Natural killer cell treated with Interleukin-12 subunit alpha and Interleukin-12 subunit beta and Interleukin-15 and Interleukin-18, amount 100 ng/mL, for 72 hours (primary cell): ENCODE measurements around the gene PIP4K2A. TPM values are rescaled to one million over a fixed set of nuclear protein-coding genes. Genes with fewer than 3 reads are reported as not detected.

Experiments used
- ATAC-seq, 2 donors: fragments of 150-1000 bp; cut with Tn5 transposase in 1 of 2; sonication (Bioruptor Pico), chemical (Tn5 transposase) in 1 of 2; 2 replicates each; pipeline ENCODE4 v1.10.0; 2021
- DNase-seq: peaks from one replicate; pipeline ENCODE4 v3.0.0; 2022; ENCODE audit warnings: low spot score
- H3K27ac Mint-ChIP-seq, 2 donors: 1 replicate in 1 of 2; 2 replicates in 1 of 2; pipeline ENCODE4 v1.8.0; 2022; ENCODE audit warnings: mixed read lengths in 2 of 2, mild to moderate bottlenecking in 1 of 2, moderate library complexity in 1 of 2
- H3K27me3 Mint-ChIP-seq, 2 donors: 1 replicate in 1 of 2; 2 replicates in 1 of 2; pipeline ENCODE4 v1.8.0; 2022; ENCODE audit warnings: mixed read lengths in 2 of 2
- H3K36me3 Mint-ChIP-seq: one replicate; pipeline ENCODE4 v1.8.0; 2022; ENCODE audit warnings: mixed read lengths
- H3K4me1 Mint-ChIP-seq, 2 donors: 1 replicate in 1 of 2; 2 replicates in 1 of 2; pipeline ENCODE4 v1.8.0; 2022; ENCODE audit warnings: low read depth in 2 of 2, mixed read lengths in 2 of 2, mild to moderate bottlenecking in 1 of 2
- H3K4me3 Mint-ChIP-seq: one replicate; pipeline ENCODE4 v1.8.0; 2022; ENCODE audit warnings: mixed read lengths
- H3K9me3 Mint-ChIP-seq: 2 replicates; pipeline ENCODE4 v1.8.0; 2022; ENCODE audit warnings: mixed read lengths
- total RNA-seq, 2 donors: library from RNA; stranded (reverse); gene quantifications; one replicate each; pipeline ENCODE4 v1.2.3, GENCODE V29; 2022

PIP4K2A gene
- total RNA-seq, 2 donors from 2014 or later, result 149 to 152 TPM

DNA sequence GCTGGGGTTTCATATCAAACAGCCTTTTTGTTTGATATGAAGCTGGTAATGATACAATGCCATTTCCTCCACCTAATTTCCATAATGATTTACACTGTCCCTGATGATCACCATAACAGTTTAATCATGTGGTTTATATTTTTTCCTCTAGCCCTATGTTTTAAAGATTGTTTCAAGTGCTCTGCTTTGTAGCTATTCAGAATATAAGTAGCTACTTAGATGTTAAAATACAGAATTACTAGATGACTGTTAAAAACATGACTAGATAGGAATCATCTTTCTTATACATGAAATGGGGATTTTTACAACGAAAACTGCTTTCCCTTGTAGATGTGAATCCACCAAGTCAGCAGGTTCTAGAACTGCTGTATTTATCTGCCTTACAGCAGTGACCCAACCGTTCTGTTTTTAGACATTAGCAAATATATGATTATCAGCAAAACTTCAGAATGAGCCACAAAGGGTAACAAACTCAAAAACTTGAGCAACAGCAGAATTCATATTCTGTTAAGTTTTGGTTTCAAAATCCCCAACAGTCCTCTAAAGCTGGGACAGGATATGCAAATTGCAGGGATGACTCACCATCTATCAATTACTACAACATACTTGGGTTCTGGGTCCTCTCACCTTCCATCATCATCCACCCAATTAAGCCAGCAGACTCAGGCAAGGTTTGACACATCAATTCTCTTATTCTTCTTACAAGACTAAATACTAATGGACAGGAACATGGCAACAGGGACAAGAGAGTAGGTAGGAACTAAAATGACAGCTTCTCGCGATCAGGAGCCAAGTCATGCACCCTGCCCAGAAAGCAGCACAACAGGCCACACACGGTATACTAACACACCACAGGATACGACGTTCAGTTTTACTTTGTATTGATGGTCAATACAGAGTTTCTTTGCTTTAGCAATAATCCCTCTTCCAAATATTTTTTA lies 83.9 kb downstream of the PIP4K2A start:
- H3K27me3 Mint-ChIP-seq, result no peaks in the 10 kb centered on the region
- H3K27ac Mint-ChIP-seq, result peak overlapping the region; percentile 96 to 97
- no peaks in the 10 kb centered on the region for H3K9me3 Mint-ChIP-seq
- DNase-seq, result peak; percentile 65
- H3K36me3 Mint-ChIP-seq, result peaks cover 2% of the 10 kb centered on the region
- H3K4me1 Mint-ChIP-seq, result peaks cover 75 to 94% of the 10 kb centered on the region in 2 donors
- H3K4me3 Mint-ChIP-seq, result peak overlapping the region; percentile 82
- peak; percentile 87 to 93 for ATAC-seq

- Mint-ChIP-seq H3K9me3 (no peaks in the 10 kb centered on the region), H3K4me3 (peak overlapping the region; percentile 82), H3K4me1 (peaks cover 70 to 93% of the 10 kb centered on the region in 2 donors), H3K27me3 (no peaks in the 10 kb centered on the region), H3K27ac (peak overlapping the region; percentile 96 to 97), H3K36me3 (no peaks in the 10 kb centered on the region)
- DNase-seq (peak; percentile 67), ATAC-seq (peak; percentile 70 to 71)
Observed at GRCh38 chr10:22629852-22630233, 84.5 kb downstream of the PIP4K2A start.

- peak overlapping the region; percentile 96 to 97 for H3K27ac Mint-ChIP-seq
- no peaks in the 10 kb centered on the region for H3K27me3 Mint-ChIP-seq
- no peaks in the 10 kb centered on the region for H3K9me3 Mint-ChIP-seq
- H3K4me3 Mint-ChIP-seq, result peak overlapping the region; percentile 60
- ATAC-seq (no peak), DNase-seq (no peak)
- H3K4me1 Mint-ChIP-seq, result peaks cover 67 to 93% of the 10 kb centered on the region in 2 donors
- H3K36me3 Mint-ChIP-seq, result no peaks in the 10 kb centered on the region
Observed at GRCh38 chr10:22629126-22629525, 85.3 kb downstream of the PIP4K2A start.

DNA sequence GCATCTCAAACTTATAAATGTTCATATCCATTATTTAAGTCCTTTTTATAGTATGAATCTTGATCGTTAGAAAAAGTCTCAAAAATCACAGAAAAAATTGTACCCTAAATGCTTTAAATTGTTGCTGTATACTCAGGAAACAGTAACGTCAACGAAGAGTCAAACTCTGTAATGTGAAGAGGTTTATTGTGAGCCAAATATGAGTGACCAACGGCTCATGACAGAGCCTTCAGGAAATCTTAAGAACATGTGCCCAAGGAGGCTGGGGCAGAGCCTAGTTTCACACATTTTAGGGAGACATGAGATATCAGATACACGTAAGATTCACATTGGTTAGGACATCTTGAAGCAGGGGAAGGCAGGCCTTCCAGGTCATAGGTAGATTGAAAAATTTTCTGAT lies 86.1 kb downstream of the PIP4K2A start:
- peak overlapping the region; percentile 60 for H3K4me3 Mint-ChIP-seq
- DNase-seq (no peak), ATAC-seq (no peak)
- no peaks in the 10 kb centered on the region for H3K9me3 Mint-ChIP-seq
- no peaks in the 10 kb centered on the region for H3K27me3 Mint-ChIP-seq
- H3K27ac Mint-ChIP-seq, result peak overlapping the region; percentile 96 to 97
- H3K4me1 Mint-ChIP-seq, result peaks cover 66 to 93% of the 10 kb centered on the region in 2 donors
- H3K36me3 Mint-ChIP-seq, result no peaks in the 10 kb centered on the region

DNA sequence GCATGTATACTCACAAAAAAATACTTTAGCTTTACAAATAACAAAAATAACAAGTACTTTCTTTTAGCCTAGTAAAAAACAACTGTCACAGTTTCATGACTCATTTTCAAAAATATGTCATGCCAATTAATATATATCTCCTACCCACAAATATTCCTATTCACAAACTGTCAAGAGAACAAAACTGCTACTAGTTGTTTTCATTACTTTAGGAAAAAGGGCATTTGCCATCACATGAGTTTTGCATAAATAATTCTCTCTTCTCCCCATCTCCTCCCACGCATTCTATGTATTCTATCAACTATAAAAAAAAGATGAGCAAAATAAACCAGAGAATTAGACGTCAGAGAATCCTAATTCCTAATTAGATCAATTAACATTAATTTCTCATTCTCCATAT lies 87.6 kb downstream of the PIP4K2A start:
- Mint-ChIP-seq H3K27me3 (no peaks in the 10 kb centered on the region), H3K4me1 (peaks cover 69 to 95% of the 10 kb centered on the region in 2 donors), H3K36me3 (peaks cover 3% of the 10 kb centered on the region), H3K27ac (peak overlapping the region; percentile 96 to 97), H3K9me3 (peaks cover 2% of the 10 kb centered on the region), H3K4me3 (peak overlapping the region; percentile 78)
- ATAC-seq (no peak), DNase-seq (no peak)

GRCh38 chr10:22625516-22626290 lies 88.7 kb downstream of the PIP4K2A start:
- Mint-ChIP-seq H3K27ac (peak overlapping the region; percentile 96 to 97), H3K9me3 (peaks cover 3% of the 10 kb centered on the region), H3K36me3 (peaks cover 5% of the 10 kb centered on the region), H3K4me3 (peak overlapping the region; percentile 78), H3K4me1 (peaks cover 71 to 95% of the 10 kb centered on the region in 2 donors), H3K27me3 (no peaks in the 10 kb centered on the region)
- no peak for DNase-seq
- no peak for ATAC-seq

GRCh38 chr10:22624287-22624738 lies 90.1 kb downstream of the PIP4K2A start:
- H3K4me3 Mint-ChIP-seq, result peak overlapping the region; percentile 69
- DNase-seq (no peak), ATAC-seq (no peak)
- peaks cover 5% of the 10 kb centered on the region for H3K36me3 Mint-ChIP-seq
- peak overlapping the region; percentile 96 to 97 for H3K27ac Mint-ChIP-seq
- peaks cover 68 to 92% of the 10 kb centered on the region in 2 donors for H3K4me1 Mint-ChIP-seq
- H3K9me3 Mint-ChIP-seq, result peaks cover 3% of the 10 kb centered on the region
- no peaks in the 10 kb centered on the region for H3K27me3 Mint-ChIP-seq

DNA sequence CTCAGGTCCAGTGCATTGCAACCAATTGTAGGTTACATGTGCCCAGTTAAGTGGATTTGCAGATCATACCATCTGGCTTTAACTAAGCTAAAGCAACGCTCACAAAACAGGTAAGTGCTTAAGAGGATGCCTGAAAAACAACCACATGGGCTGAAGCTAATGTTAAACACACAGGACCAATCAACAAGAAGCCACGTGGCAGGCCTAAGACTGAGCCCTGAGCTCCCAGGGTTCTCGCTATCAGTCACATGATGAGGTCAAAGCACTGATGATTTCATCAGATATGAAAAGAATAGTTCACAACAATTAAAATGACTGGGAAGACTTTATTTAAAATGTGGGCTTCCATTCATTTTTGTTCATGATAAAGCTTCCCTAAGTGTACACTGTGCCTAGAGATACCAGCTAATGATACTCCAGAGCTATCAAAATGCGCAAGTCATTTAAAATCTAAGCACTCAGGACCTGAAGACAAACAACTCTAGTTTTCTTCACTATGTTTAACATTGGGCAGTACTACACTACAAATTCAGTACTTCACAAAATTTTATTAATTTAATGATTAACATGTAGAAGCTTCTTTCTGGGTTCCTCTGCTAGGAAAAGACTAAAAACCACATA lies 90.6 kb downstream of the PIP4K2A start:
- ATAC-seq, result peak; percentile 66 to 68

DNA sequence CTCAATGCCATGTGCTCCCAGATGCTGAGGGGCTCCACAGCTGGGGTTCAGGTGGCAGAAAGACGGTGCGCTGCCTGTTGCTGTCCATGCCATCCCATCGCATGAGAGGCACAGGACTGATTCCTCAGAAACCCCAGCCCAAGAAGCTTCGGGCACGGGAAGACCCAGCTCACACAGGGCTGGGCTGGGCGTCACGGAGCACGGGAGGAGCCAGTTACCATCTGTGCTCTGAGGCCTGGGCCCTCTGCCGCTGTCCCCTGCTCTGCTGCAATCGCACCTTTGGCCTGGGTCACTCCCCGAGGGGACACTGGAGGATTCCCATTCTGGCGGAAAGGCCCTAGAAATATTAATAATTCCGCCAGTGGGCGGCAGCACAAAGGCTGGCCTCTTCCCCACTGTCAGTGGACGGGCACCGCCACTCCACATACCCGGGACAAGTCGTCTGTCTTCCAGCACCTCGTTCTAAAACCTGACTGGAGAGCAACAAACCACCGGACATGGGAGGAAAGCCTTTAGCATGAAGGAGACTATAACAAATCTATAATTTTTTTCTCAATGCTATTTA lies 92.1 kb downstream of the PIP4K2A start:
- no peak for ATAC-seq
- Mint-ChIP-seq H3K4me1 (peaks cover 74 to 93% of the 10 kb centered on the region in 2 donors), H3K27me3 (no peaks in the 10 kb centered on the region), H3K9me3 (peaks cover 3% of the 10 kb centered on the region), H3K27ac (peak overlapping the region; percentile 96 to 97), H3K4me3 (peak overlapping the region; percentile 69), H3K36me3 (peaks cover 5% of the 10 kb centered on the region)
- DNase-seq, result no peak

More for the DNA sequence above, 90.6 kb downstream of the PIP4K2A start:
- Mint-ChIP-seq H3K27me3 (no peaks in the 10 kb centered on the region), H3K27ac (peak overlapping the region; percentile 96 to 97), H3K9me3 (peaks cover 3% of the 10 kb centered on the region), H3K4me3 (peak overlapping the region; percentile 69), H3K4me1 (peaks cover 68 to 91% of the 10 kb centered on the region in 2 donors), H3K36me3 (peaks cover 5% of the 10 kb centered on the region)
- no peak for DNase-seq

DNA sequence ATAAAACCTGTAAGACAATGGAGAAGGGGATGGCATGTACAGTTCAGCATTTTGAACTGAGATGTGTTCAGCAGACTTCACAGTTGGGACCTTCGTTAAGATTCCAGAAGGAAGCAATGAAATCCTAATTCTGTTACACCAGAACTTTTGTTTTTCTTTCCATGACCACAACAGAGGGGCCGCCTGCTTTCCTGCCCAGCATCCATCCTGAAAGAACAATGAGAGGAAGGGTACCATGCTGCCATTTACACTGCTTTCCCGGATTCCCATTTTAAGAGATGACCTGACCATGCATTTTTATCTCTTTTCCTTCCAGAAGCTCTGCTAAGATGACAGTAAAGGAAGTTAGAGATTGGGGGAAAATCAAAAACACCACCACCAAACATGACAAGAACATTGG lies 92.7 kb downstream of the PIP4K2A start:
- no peak for ATAC-seq
- Mint-ChIP-seq H3K9me3 (peaks cover 3% of the 10 kb centered on the region), H3K27me3 (no peaks in the 10 kb centered on the region), H3K4me3 (peak overlapping the region; percentile 11), H3K4me1 (peaks cover 68 to 92% of the 10 kb centered on the region in 2 donors), H3K36me3 (peaks cover 5% of the 10 kb centered on the region), H3K27ac (peak overlapping the region; percentile 96 to 97)
- no peak for DNase-seq

- H3K27me3 Mint-ChIP-seq, result no peaks in the 10 kb centered on the region
- ATAC-seq, result no peak
- peaks cover 3% of the 10 kb centered on the region for H3K9me3 Mint-ChIP-seq
- H3K27ac Mint-ChIP-seq, result peak overlapping the region; percentile 96 to 97
- no peak overlapping the region for H3K4me3 Mint-ChIP-seq
- peaks cover 68 to 89% of the 10 kb centered on the region in 2 donors for H3K4me1 Mint-ChIP-seq
- H3K36me3 Mint-ChIP-seq, result peaks cover 5% of the 10 kb centered on the region
- DNase-seq, result no peak
Observed at GRCh38 chr10:22620929-22621328, 93.4 kb downstream of the PIP4K2A start.

DNA sequence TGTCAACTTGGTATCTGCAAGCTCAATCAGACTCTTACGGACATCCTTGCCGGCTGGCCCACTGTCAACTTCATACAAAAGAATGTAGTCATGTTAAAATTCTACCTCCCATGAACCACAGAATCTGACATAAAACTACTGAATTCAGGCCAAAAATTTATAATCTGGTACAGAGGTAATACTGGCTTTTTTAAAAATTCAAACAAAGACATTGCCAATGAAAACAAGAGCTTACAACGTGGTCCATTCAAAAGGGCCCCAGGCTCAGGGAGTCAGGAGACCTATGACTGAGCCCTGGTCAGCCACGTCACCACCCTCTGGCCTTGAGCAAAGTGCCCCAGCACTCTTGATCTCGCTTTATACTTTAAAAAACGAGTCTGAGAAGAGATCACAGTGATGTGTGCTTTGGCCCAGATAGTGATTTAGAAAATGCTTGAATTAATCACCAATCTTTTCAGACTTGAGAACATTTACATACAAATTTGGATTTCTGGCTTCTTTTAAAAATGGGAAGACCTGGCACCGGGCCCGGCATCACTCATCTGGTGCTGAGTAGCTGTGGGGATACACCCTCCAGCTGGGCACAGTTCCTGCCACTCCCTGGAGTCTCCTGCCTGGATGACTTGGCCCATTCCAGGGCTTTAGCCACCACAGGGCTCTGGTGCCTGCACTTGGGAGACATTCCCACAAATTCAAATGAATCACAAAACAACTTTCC lies 94.1 kb downstream of the PIP4K2A start:
- H3K4me3 Mint-ChIP-seq, result peak overlapping the region; percentile 69
- peak; percentile 61 to 77 for ATAC-seq

More for the DNA sequence above, 94.1 kb downstream of the PIP4K2A start:
- no peaks in the 10 kb centered on the region for H3K27me3 Mint-ChIP-seq
- peaks cover 68 to 89% of the 10 kb centered on the region in 2 donors for H3K4me1 Mint-ChIP-seq
- DNase-seq, result no peak
- H3K36me3 Mint-ChIP-seq, result peaks cover 5% of the 10 kb centered on the region
- peak overlapping the region; percentile 96 to 97 for H3K27ac Mint-ChIP-seq
- H3K9me3 Mint-ChIP-seq, result peaks cover 3% of the 10 kb centered on the region
